PC-9 (cell line): ENCODE data around the gene GABRG3. TPM values are rescaled to one million over a fixed set of nuclear protein-coding genes. Genes with fewer than 3 reads are reported as not detected.

Experiments used
- BruUV-seq: library from RNA; stranded (reverse); fragments of 400-500 nt; replicated peaks from 2 replicates; lab custom pipeline; 2021; lab: Mats Ljungman, UMichigan
- CTCF ChIA-PET: fragments of 300-600 bp; sonication (Branson Sonifier 250); formaldehyde crosslinking; loops from one replicate; lab custom pipeline; 2022; ENCODE audit warnings: antibody characterized with exemption; lab: Charles Lee
- POLR2A ChIA-PET: fragments of 300-600 bp; sonication (Branson Sonifier 250); formaldehyde crosslinking; loops from one replicate; lab custom pipeline; 2022; ENCODE audit warnings: antibody characterized with exemption; ENCODE audit not compliant: unreplicated experiment; lab: Charles Lee
- DNase-seq, 2 experiments: peaks; one replicate each; pipeline versions ENCODE4 v3.0.0 to v3.0.0-alpha.2; 2015 to 2022; ENCODE audit warnings: mixed read lengths in 1 of 2
- H2AFZ ChIP-seq: fragments of 200-600 bp; sonication (generic); 2 replicates; pipeline ENCODE4 v1.8.1; 2017; ENCODE audit warnings: antibody characterized with exemption
- H3F3A ChIP-seq: fragments of 200-600 bp; sonication (generic); 2 replicates; pipeline ENCODE4 v1.8.1; 2017; ENCODE audit warnings: antibody characterized with exemption, mild to moderate bottlenecking, low read depth; ENCODE audit not compliant: insufficient read depth
- H3K27ac ChIP-seq: fragments of 200-600 bp; sonication (generic); 2 replicates; pipeline ENCODE4 v1.6.1; 2016; ENCODE audit warnings: mixed run types
- H3K27me3 ChIP-seq: fragments of 200-600 bp; sonication (generic); 2 replicates; pipeline ENCODE4 v1.6.1; 2016; ENCODE audit warnings: low read depth, mixed run types; ENCODE audit not compliant: insufficient read depth
- H3K36me3 ChIP-seq: fragments of 200-600 bp; sonication (generic); 2 replicates; pipeline ENCODE4 v1.6.1; 2016; ENCODE audit warnings: low read depth, mixed run types
- H3K4me1 ChIP-seq: fragments of 200-600 bp; sonication (generic); replicated peaks from 2 replicates; pipeline ENCODE4 v1.6.1; 2016; ENCODE audit warnings: mixed run types; ENCODE audit not compliant: insufficient read depth
- H3K4me2 ChIP-seq: fragments of 200-600 bp; sonication (generic); 2 replicates; pipeline ENCODE4 v1.6.1; 2017; ENCODE audit warnings: mixed run types
- H3K4me3 ChIP-seq: fragments of 200-600 bp; sonication (generic); 2 replicates; pipeline ENCODE4 v1.6.1; 2016; ENCODE audit warnings: mixed run types
- H3K79me2 ChIP-seq: fragments of 200-600 bp; sonication (generic); 2 replicates; pipeline ENCODE4 v1.6.1; 2017; ENCODE audit warnings: low read depth, mixed run types
- H3K9me2 ChIP-seq: fragments of 200-600 bp; sonication (generic); 2 replicates; pipeline ENCODE4 v1.8.1; 2017; ENCODE audit warnings: mild to moderate bottlenecking; ENCODE audit not compliant: insufficient read depth
- H3K9me3 ChIP-seq: fragments of 200-600 bp; sonication (generic); 2 replicates; pipeline ENCODE4 v1.8.1; 2016; ENCODE audit warnings: low read depth; ENCODE audit not compliant: insufficient read depth
- H4K20me1 ChIP-seq: fragments of 200-600 bp; sonication (generic); 2 replicates; pipeline ENCODE4 v1.8.1; 2017; ENCODE audit not compliant: insufficient read depth
- CTCF ChIP-seq: fragments of 200-600 bp; sonication (generic); conservative IDR thresholded peaks from 2 replicates; pipeline ENCODE4 v1.6.1; 2017; ENCODE audit warnings: mixed run types, antibody characterized with exemption, mild to moderate bottlenecking, moderate library complexity
- EZH2 ChIP-seq: fragments of 200-600 bp; sonication (generic); IDR thresholded peaks from 2 replicates; pipeline ENCODE4 v1.8.0; 2017; ENCODE audit warnings: antibody characterized with exemption, low read depth
- intact Hi-C: fragments of 100-400 bp; cut with micrococcal nuclease; formaldehyde crosslinking; loops from one replicate; pipeline ENCODE4 v1.10.0; 2022; ENCODE audit not compliant: unreplicated experiment
- total RNA-seq: library from RNA; stranded (reverse); gene quantifications from 2 replicates; pipeline ENCODE4 v1.2.3, GENCODE V29; 2021

GABRG3 gene
- total RNA-seq, 1 experiment from 2014 or later, result not detected

GRCh38 chr15:27125185-27125584 lies 154.2 kb downstream of the GABRG3 start:
- intact Hi-C loops, result no loop called here
- Histone ChIP-seq H2AFZ (no peak overlapping the region), H3K4me3 (no peak overlapping the region), H3K9me2 (no peaks in the 10 kb centered on the region), H3K79me2 (no peaks in the 10 kb centered on the region), H3F3A (no peaks in the 10 kb centered on the region), H3K9me3 (no peaks in the 10 kb centered on the region), H4K20me1 (no peaks in the 10 kb centered on the region), H3K4me1 (no peaks in the 10 kb centered on the region), H3K27me3 (no peaks in the 10 kb centered on the region), H3K27ac (no peak overlapping the region), H3K36me3 (no peaks in the 10 kb centered on the region), H3K4me2 (no peak overlapping the region)
- CTCF ChIA-PET, result no interaction called here
- BruUV-seq, result no TSS peak
- TF ChIP-seq CTCF (no peak), EZH2 (no peak)
- no peak for DNase-seq
- POLR2A ChIA-PET, result no interaction called here

DNA sequence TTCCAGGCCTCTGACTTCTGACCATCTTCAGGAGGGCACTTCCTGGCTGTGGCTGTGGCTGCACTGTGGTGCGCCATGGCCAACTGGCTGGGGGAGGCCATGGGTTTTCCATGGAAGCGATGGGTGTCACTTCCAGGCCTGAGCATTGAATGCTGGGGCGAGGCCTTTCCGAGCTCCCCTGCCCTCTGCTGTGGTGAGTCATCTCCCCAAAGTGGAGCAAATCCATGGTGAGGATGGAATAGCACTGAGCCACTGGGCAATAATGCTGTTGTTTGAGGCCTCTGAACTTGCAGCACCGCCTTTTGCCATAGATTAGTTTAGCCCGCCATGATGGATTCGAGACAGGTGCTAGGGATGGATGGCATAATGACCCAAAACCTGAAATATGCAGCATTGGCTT lies 155.5 kb downstream of the GABRG3 start:
- no peaks in the 10 kb centered on the region for H3K4me1 ChIP-seq
- H3F3A ChIP-seq, result no peaks in the 10 kb centered on the region
- no TSS peak for BruUV-seq
- DNase-seq, result no peak
- POLR2A ChIA-PET, result no interaction called here
- H3K9me2 ChIP-seq, result no peaks in the 10 kb centered on the region
- H2AFZ ChIP-seq, result no peak overlapping the region
- CTCF ChIA-PET, result no interaction called here
- no peaks in the 10 kb centered on the region for H3K79me2 ChIP-seq
- no peaks in the 10 kb centered on the region for H3K9me3 ChIP-seq
- no peaks in the 10 kb centered on the region for H3K36me3 ChIP-seq
- no peak overlapping the region for H3K4me2 ChIP-seq
- H3K27me3 ChIP-seq, result no peaks in the 10 kb centered on the region
- H4K20me1 ChIP-seq, result no peaks in the 10 kb centered on the region
- intact Hi-C loops, result no loop called here
- H3K4me3 ChIP-seq, result no peak overlapping the region
- no peak for TF ChIP-seq EZH2
- no peak for TF ChIP-seq CTCF
- no peak overlapping the region for H3K27ac ChIP-seq

GRCh38 chr15:27127815-27128570 lies 157.0 kb downstream of the GABRG3 start:
- H3K27ac ChIP-seq, result no peak overlapping the region
- H3K4me3 ChIP-seq, result no peak overlapping the region
- no peaks in the 10 kb centered on the region for H3K36me3 ChIP-seq
- POLR2A ChIA-PET, result no interaction called here
- H2AFZ ChIP-seq, result no peak overlapping the region
- CTCF ChIA-PET, result no interaction called here
- BruUV-seq, result no TSS peak
- H3K4me2 ChIP-seq, result no peak overlapping the region
- intact Hi-C loops, result no loop called here
- no peak for DNase-seq
- H3K79me2 ChIP-seq, result no peaks in the 10 kb centered on the region
- no peaks in the 10 kb centered on the region for H3K9me2 ChIP-seq
- H3K27me3 ChIP-seq, result no peaks in the 10 kb centered on the region
- H3K4me1 ChIP-seq, result no peaks in the 10 kb centered on the region
- no peaks in the 10 kb centered on the region for H3F3A ChIP-seq
- TF ChIP-seq EZH2, result no peak
- TF ChIP-seq CTCF, result no peak
- no peaks in the 10 kb centered on the region for H3K9me3 ChIP-seq
- H4K20me1 ChIP-seq, result no peaks in the 10 kb centered on the region
